Trophoblast cell (in vitro differentiated cells and primary cell): Measurements from ENCODE around the gene INSIG1.

Source experiments
- DNase-seq, 2 donors: peaks; one replicate each; pipeline ENCODE4 v3.0.0-alpha.2; 2016
- H2AFZ ChIP-seq: 2 replicates; pipeline ENCODE4 v1.6.1; 2013; ENCODE audit warnings: low read length, moderate library complexity, mild to moderate bottlenecking; ENCODE audit not compliant: insufficient read depth, poor library complexity
- H2AK5ac ChIP-seq: 2 replicates; pipeline ENCODE4 v1.6.1; 2013; ENCODE audit warnings: mild to moderate bottlenecking, low read length
- H2BK120ac ChIP-seq: 2 replicates; pipeline ENCODE4 v1.6.1; 2013; ENCODE audit warnings: low read length, mild to moderate bottlenecking, moderate library complexity; ENCODE audit not compliant: insufficient read depth, poor library complexity
- H2BK12ac ChIP-seq: 2 replicates; pipeline ENCODE4 v1.6.1; 2013; ENCODE audit warnings: mild to moderate bottlenecking, low read length, moderate library complexity
- H2BK5ac ChIP-seq: 2 replicates; pipeline ENCODE4 v1.6.1; 2013; ENCODE audit warnings: low read length, low read depth, moderate library complexity, mild to moderate bottlenecking; ENCODE audit not compliant: poor library complexity
- H3K14ac ChIP-seq: 2 replicates; pipeline ENCODE4 v1.6.1; 2013; ENCODE audit warnings: mild to moderate bottlenecking, low read length
- H3K18ac ChIP-seq: 2 replicates; pipeline ENCODE4 v1.6.1; 2013; ENCODE audit warnings: mild to moderate bottlenecking, low read length
- H3K23ac ChIP-seq: 2 replicates; pipeline ENCODE4 v1.6.1; 2013; ENCODE audit warnings: low read length
- H3K27ac ChIP-seq: 2 replicates; pipeline ENCODE4 v1.5.1; 2013; ENCODE audit warnings: low read depth, mild to moderate bottlenecking, inconsistent platforms, low read length, moderate library complexity
- H3K27me3 ChIP-seq: 2 replicates; pipeline ENCODE4 v1.6.1; 2013; ENCODE audit warnings: inconsistent platforms, mild to moderate bottlenecking, low read length, moderate library complexity; ENCODE audit not compliant: insufficient read depth
- H3K36me3 ChIP-seq, 2 experiments: 1 replicate in 1 of 2; 2 replicates in 1 of 2; pipeline ENCODE4 v1.6.1; 2013; ENCODE audit warnings: low read length in 2 of 2, mild to moderate bottlenecking in 2 of 2, moderate library complexity in 1 of 2; ENCODE audit not compliant: insufficient read depth in 2 of 2, control insufficient read depth in 1 of 2
- H3K4ac ChIP-seq: 2 replicates; pipeline ENCODE4 v1.6.1; 2013; ENCODE audit warnings: low read depth, mild to moderate bottlenecking, low read length, moderate library complexity
- H3K4me1 ChIP-seq, 2 experiments: 1 replicate in 1 of 2; 2 replicates in 1 of 2; pipeline ENCODE4 v1.6.1; 2013; ENCODE audit warnings: low read length in 2 of 2, mild to moderate bottlenecking in 2 of 2, moderate library complexity in 1 of 2; ENCODE audit not compliant: insufficient read depth in 2 of 2, control insufficient read depth in 1 of 2
- H3K4me2 ChIP-seq: 2 replicates; pipeline ENCODE4 v1.6.1; 2013; ENCODE audit warnings: inconsistent platforms, mild to moderate bottlenecking, low read length, moderate library complexity
- H3K4me3 ChIP-seq: 2 replicates; pipeline ENCODE4 v1.5.1; 2013; ENCODE audit warnings: mild to moderate bottlenecking, low read depth, low read length, inconsistent platforms
- H3K79me1 ChIP-seq: one replicate; pipeline ENCODE4 v1.6.1; 2013; ENCODE audit warnings: low read length
- H3K79me2 ChIP-seq: 2 replicates; pipeline ENCODE4 v1.6.1; 2013; ENCODE audit warnings: low read length, mild to moderate bottlenecking; ENCODE audit not compliant: control insufficient read depth, insufficient read depth, poor library complexity
- H3K9ac ChIP-seq: 2 replicates; pipeline ENCODE4 v1.6.1; 2013; ENCODE audit warnings: mild to moderate bottlenecking, low read length
- H3K9me3 ChIP-seq: 2 replicates; pipeline ENCODE4 v1.6.1; 2013; ENCODE audit warnings: low read depth, mild to moderate bottlenecking, control low read depth, inconsistent platforms, low read length; ENCODE audit not compliant: insufficient read depth
- H4K12ac ChIP-seq: 2 replicates; pipeline ENCODE4 v1.6.1; 2013; ENCODE audit warnings: low read depth, mild to moderate bottlenecking, low read length, moderate library complexity
- H4K8ac ChIP-seq: 2 replicates; pipeline ENCODE4 v1.6.1; 2013; ENCODE audit warnings: low read depth, mild to moderate bottlenecking, low read length, moderate library complexity
- H4K91ac ChIP-seq: one replicate; pipeline ENCODE4 v1.6.1; 2013; ENCODE audit warnings: low read depth, mild to moderate bottlenecking, low read length, moderate library complexity
- WGBS: extraction: QIAGEN DNeasy Blood & Tissue Kit; methylation state at CpG from one replicate; pipeline ENCODE4 v1.1.7; 2013; ENCODE audit warnings: missing lambda C conversion rate; ENCODE audit not compliant: insufficient read length, insufficient coverage; ENCODE audit errors: extremely low coverage; 5-methylcytosine and 5-hydroxymethylcytosine counted together

INSIG1 gene

GRCh38 chr7:155286686-155287085, 11.0 kb upstream of the INSIG1 start:
- no peak overlapping the region for H3K14ac ChIP-seq
- no peak overlapping the region for H3K4me3 ChIP-seq
- H4K8ac ChIP-seq = no peak overlapping the region
- H4K12ac ChIP-seq = no peak overlapping the region
- H4K91ac ChIP-seq = no peak overlapping the region
- no peaks in the 10 kb centered on the region for H3K79me2 ChIP-seq
- no peak overlapping the region for H2AK5ac ChIP-seq
- no peaks in the 10 kb centered on the region for H3K4me1 ChIP-seq
- H3K36me3 ChIP-seq = no peaks in the 10 kb centered on the region
- H3K9ac ChIP-seq = no peak overlapping the region
- no peaks in the 10 kb centered on the region for H3K79me1 ChIP-seq
- no peak for DNase-seq
- no peaks in the 10 kb centered on the region for H3K27me3 ChIP-seq
- H2BK5ac ChIP-seq = no peak overlapping the region
- no peak overlapping the region for H3K18ac ChIP-seq
- H3K23ac ChIP-seq = no peak overlapping the region
- H3K27ac ChIP-seq = no peak overlapping the region
- H3K4me2 ChIP-seq = no peak overlapping the region
- no peak overlapping the region for H2BK120ac ChIP-seq
- H2BK12ac ChIP-seq = no peak overlapping the region
- no CpG with 5 or more reads among the region's 8 CpGs for WGBS
- H3K9me3 ChIP-seq = peaks cover 3% of the 10 kb centered on the region
- H2AFZ ChIP-seq = no peak overlapping the region
- H3K4ac ChIP-seq = no peak overlapping the region

- H3K4me1 ChIP-seq = no peaks in the 10 kb centered on the region
- no peak overlapping the region for H4K12ac ChIP-seq
- no peak overlapping the region for H2BK12ac ChIP-seq
- H3K79me2 ChIP-seq = no peaks in the 10 kb centered on the region
- no peaks in the 10 kb centered on the region for H3K79me1 ChIP-seq
- no peak for DNase-seq
- H3K14ac ChIP-seq = no peak overlapping the region
- H3K36me3 ChIP-seq = no peaks in the 10 kb centered on the region
- H3K4me3 ChIP-seq = no peak overlapping the region
- H3K27me3 ChIP-seq = no peaks in the 10 kb centered on the region
- no peak overlapping the region for H4K91ac ChIP-seq
- H3K9ac ChIP-seq = no peak overlapping the region
- no peak overlapping the region for H3K27ac ChIP-seq
- no peak overlapping the region for H3K18ac ChIP-seq
- H2BK120ac ChIP-seq = no peak overlapping the region
- no peak overlapping the region for H2AK5ac ChIP-seq
- peaks cover 3% of the 10 kb centered on the region for H3K9me3 ChIP-seq
- H2BK5ac ChIP-seq = no peak overlapping the region
- no peak overlapping the region for H3K4ac ChIP-seq
- WGBS = no CpG with 5 or more reads among the region's 26 CpGs
- H4K8ac ChIP-seq = no peak overlapping the region
- H3K23ac ChIP-seq = no peak overlapping the region
- no peak overlapping the region for H3K4me2 ChIP-seq
- H2AFZ ChIP-seq = no peak overlapping the region
Observed at GRCh38 chr7:155287284-155287935, 10.3 kb upstream of the INSIG1 start.

GRCh38 chr7:155288055-155288454, 9.6 kb upstream of the INSIG1 start:
- Histone ChIP-seq H3K79me2 (no peaks in the 10 kb centered on the region), H3K4me1 (no peaks in the 10 kb centered on the region), H3K79me1 (no peaks in the 10 kb centered on the region), H3K4ac (no peak overlapping the region), H3K27ac (no peak overlapping the region), H2BK120ac (no peak overlapping the region), H3K14ac (no peak overlapping the region), H4K12ac (no peak overlapping the region), H3K9ac (no peak overlapping the region), H2BK12ac (no peak overlapping the region), H4K8ac (no peak overlapping the region), H4K91ac (no peak overlapping the region), H3K9me3 (peaks cover 3% of the 10 kb centered on the region), H2BK5ac (no peak overlapping the region), H3K27me3 (no peaks in the 10 kb centered on the region), H3K36me3 (no peaks in the 10 kb centered on the region), H2AFZ (no peak overlapping the region), H3K4me2 (no peak overlapping the region), H3K23ac (no peak overlapping the region), H2AK5ac (no peak overlapping the region), H3K4me3 (no peak overlapping the region), H3K18ac (no peak overlapping the region)
- DNase-seq = no peak
- WGBS = no CpG with 5 or more reads among the region's 18 CpGs

GRCh38 chr7:155289107-155289506, 8.6 kb upstream of the INSIG1 start:
- Histone ChIP-seq H3K27me3 (no peaks in the 10 kb centered on the region), H2BK120ac (no peak overlapping the region), H3K9me3 (peaks cover 3% of the 10 kb centered on the region), H4K8ac (no peak overlapping the region), H2AFZ (no peak overlapping the region), H2BK5ac (no peak overlapping the region), H4K91ac (no peak overlapping the region), H3K79me2 (no peaks in the 10 kb centered on the region), H2AK5ac (no peak overlapping the region), H3K18ac (no peak overlapping the region), H3K14ac (no peak overlapping the region), H3K9ac (no peak overlapping the region), H3K36me3 (no peaks in the 10 kb centered on the region), H2BK12ac (no peak overlapping the region), H4K12ac (no peak overlapping the region), H3K27ac (no peak overlapping the region), H3K23ac (no peak overlapping the region), H3K4me3 (no peak overlapping the region), H3K4ac (no peak overlapping the region), H3K4me2 (no peak overlapping the region), H3K4me1 (no peaks in the 10 kb centered on the region), H3K79me1 (no peaks in the 10 kb centered on the region)
- no CpG with 5 or more reads among the region's 7 CpGs for WGBS
- no peak for DNase-seq
